ENCODE results near the gene PLXNA4.

The PLXNA4 gene

DNA sequence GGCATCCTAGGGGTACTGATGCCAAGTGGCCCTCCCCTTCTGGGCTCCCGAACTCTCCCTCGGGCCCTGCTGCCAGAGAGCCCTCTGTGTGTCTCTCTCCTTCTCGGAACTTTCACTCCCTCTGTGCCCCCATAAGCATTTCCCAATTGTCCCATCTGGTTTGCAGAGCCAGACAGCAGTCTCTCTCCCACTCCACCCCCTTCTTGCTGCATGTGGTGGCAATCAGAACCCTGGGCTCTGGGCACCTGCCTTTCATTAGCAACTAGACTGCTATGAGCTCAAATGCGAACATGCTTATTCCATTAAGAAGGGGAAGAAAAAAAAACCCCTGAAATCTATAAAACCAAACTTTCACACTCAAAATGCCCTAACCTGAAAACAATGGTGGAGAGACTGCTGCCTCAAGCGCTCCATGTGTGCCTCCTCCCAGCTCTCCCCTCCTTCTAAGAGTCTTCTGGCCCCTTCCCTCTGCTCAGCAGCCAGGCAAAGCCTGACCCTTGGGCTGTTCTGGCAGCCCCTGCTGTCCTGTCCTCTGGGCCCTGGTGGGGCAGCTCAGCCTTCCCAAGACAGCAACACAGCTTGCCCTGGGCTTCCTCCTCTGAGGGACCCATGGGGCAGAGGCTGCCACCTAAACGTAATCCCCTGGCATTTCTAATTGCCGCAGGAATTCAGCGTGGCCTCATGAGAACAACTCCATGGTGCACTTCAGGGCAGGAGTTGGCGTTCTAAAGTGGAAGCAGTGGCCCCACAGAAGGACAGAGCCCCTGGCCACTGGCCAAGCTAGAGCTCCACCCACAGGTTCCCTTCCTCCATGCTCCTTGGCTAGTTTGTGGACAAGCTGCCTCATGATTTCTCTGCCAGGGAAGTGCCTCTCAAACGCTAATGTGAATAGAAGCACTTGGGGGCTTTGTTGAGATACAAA, 415.4 kb downstream of the PLXNA4 start:
- no peak for DNase-seq
- no peak for TF ChIP-seq GATA1 (IDR thresholded peaks at IDR 0.05; ENCODE audit: low read depth, low read length)
- TF ChIP-seq POLR2A (IDR thresholded peaks at IDR 0.05; ENCODE audit: low read length): no peak

DNA sequence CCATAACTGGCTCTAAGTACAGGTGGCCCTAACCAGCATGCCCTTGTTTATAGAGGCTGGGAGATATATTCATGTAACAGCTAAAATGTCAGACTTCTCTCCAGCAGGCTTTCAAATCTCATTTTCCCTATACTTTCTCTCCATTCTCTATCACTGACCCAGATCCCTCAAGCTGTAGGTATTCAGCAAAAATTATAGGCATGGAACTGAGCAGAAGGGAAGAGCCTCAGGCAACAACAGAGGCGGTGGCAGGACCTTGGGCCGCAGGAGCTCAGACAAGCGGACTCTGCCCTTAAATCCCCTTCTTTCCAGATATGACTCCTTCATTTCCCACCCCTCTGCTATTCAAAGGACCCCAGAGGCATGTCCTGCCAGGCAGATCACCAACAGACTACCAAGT, 417.4 kb downstream of the PLXNA4 start:
- DNase-seq: no peak
- no peak for TF ChIP-seq POLR2A (IDR thresholded peaks at IDR 0.05; ENCODE audit: low read length)
- TF ChIP-seq GATA1 (IDR thresholded peaks at IDR 0.05; ENCODE audit: low read depth, low read length): no peak

DNA sequence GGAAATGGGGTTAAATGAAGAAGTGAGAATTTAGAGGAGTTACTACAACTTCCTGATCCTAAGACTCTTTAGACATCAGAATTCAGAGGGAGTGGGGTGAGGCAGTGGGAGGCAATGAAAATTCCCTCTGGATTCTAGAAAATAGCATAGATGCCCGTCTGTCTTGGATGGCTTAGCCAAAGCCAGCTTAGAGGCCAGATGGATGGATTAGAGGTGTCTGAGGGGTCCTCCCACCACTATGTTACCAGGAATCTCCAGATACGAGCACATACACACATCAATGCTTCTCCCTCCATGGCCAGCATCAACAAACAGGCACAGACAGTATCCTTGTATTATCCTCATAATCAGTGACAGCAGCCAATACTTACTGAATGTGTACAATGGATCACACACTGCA, 418.1 kb downstream of the PLXNA4 start:
- TF ChIP-seq GATA1 (IDR thresholded peaks at IDR 0.05; ENCODE audit: low read depth, low read length) (no peak), POLR2A (IDR thresholded peaks at IDR 0.05; ENCODE audit: low read length) (no peak)

DNA sequence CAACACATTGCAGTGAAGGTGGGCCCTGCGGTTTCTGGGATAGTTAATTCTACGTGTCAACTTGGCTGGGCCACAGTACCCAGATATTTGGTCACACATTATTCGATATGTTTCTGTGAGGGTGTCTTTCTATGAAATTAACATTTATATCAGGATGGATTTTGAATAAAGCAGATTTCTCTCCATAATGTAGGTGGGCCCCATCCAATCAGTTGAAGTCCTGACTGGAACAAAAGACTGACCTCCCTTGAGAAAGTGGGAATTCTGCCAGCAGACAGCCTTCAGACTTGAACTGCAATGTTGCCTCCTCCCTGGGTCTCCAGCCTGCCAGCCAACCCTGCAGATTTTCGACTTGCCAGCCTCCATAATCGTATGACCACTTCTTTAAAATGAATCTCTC, 420.6 kb downstream of the PLXNA4 start:
- DNase-seq: no peak
- TF ChIP-seq GATA1 (IDR thresholded peaks at IDR 0.05; ENCODE audit: low read depth, low read length) (no peak), POLR2A (IDR thresholded peaks at IDR 0.05; ENCODE audit: low read length) (no peak)

More for the DNA sequence above, 418.1 kb downstream of the PLXNA4 start:
- no peak for DNase-seq

DNA sequence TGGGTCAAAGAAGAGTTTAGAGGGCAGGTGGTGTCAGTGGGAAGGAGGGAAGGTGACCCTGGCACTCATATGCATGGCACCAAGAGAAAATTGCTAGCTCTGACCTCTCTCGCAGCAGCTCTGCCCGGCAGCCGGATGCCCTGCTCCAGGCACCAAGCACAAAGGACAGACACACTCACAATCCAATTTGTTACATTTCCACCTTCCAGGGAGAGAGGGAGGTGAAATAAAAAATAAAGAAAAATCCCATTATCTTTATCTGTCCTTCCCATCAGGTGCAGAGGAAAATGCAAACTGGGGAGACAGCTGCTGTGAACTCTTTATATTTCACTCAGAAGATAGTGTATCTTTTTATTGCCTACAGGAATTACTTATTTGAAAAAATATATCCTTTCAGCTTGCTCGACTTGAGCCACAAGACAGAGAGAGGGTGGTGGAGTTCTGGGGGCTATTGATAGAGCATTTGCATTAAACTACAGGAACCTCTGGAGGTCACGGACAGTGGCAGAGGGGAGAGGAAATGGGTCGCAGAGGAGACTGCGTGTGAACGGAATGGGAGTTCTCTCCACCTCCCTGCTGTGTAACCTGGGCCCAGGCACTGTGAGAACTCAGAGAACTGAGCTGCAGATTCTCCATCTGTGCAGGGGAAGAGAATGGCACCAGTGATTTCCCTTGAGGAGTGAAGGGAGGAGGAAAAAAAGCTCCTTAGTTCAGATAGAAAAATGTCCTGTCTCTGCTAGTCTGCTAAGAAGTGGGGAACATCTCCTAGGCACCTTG, 421.4 kb downstream of the PLXNA4 start:
- TF ChIP-seq POLR2A (IDR thresholded peaks at IDR 0.05; ENCODE audit: low read length) (no peak), GATA1 (IDR thresholded peaks at IDR 0.05; ENCODE audit: low read depth, low read length) (no peak)
- no peak for DNase-seq

DNA sequence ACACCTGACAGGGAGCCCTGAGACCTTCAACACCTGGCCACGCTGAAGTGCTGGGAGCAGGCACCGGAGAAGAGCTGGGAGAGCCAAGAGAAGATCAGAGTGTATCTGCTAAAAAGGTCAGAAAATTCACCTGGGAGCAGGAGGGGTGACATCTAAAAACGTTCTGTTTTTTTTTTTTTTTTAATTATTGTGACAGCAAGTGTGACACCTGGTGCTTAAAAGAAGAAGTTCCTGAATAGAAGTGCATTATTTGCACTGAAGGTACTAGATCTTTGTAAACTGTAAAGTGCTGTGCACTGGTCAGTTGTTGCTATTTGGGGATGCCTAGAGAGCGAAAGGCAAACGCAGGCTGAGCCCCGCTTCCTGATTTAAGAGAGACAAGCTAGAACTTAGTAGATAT, 422.0 kb downstream of the PLXNA4 start:
- no peak for TF ChIP-seq GATA1 (IDR thresholded peaks at IDR 0.05; ENCODE audit: low read depth, low read length)
- no peak for DNase-seq

DNA sequence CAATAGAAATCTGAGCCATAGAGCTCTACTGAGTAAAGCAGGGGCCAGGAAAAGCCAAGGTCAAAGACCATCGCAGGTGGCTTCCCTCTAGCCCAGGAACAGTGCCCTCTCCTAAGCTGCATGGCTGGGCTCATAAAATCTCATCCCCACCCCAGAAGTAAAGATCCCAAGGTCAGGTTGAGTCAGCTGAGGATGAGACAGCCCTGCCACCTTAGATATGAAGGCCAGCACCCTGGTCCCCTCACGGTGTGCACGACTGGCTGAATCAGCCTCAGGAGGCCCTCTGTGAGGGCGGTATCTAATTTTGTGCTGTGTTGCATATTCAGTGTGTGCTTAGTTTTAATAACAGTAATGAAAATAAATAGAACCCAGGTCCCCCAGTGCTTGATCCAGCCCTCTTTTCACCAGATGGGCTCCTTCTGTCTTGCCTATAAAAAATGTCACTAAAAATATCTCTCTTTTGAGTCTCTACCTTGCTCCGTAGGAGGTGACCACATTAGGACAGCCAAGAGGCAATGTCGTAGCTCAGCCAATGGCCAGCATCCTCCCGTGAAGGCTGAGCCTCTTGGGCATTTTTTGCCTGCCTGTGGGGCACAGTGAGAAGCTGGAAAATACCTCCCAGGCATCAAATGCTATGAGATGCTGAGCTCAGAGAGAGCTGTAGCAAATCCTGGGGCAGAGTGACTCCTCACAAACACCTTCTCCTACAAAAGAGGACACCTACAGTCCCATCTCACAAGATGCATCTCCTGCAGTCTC, 424.0 kb downstream of the PLXNA4 start:
- no peak for DNase-seq
- TF ChIP-seq GATA1 (IDR thresholded peaks at IDR 0.05; ENCODE audit: low read depth, low read length) (no peak), POLR2A (IDR thresholded peaks at IDR 0.05; ENCODE audit: low read length) (no peak)

DNA sequence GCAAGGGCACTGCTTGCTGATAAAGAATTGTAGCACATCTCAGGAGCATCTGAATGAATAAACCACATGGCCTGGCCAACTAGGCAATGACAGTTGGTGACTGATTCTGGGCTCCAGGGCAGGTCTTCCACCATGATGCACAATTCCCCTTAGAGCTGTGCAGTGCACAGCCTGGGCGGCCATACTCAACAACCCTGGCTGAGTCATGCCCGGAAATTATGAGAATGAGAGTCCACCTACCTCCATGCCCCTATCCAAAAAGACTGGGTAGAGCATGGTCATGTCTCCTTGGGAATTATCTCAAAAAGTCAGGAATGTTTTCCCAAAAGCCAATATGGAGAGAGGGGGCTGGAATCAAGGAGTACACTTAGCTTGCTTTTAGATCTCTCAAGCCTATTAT, 425.6 kb downstream of the PLXNA4 start:
- no peak for DNase-seq
- TF ChIP-seq GATA1 (IDR thresholded peaks at IDR 0.05; ENCODE audit: low read depth, low read length) (no peak), POLR2A (IDR thresholded peaks at IDR 0.05; ENCODE audit: low read length) (no peak)

DNA sequence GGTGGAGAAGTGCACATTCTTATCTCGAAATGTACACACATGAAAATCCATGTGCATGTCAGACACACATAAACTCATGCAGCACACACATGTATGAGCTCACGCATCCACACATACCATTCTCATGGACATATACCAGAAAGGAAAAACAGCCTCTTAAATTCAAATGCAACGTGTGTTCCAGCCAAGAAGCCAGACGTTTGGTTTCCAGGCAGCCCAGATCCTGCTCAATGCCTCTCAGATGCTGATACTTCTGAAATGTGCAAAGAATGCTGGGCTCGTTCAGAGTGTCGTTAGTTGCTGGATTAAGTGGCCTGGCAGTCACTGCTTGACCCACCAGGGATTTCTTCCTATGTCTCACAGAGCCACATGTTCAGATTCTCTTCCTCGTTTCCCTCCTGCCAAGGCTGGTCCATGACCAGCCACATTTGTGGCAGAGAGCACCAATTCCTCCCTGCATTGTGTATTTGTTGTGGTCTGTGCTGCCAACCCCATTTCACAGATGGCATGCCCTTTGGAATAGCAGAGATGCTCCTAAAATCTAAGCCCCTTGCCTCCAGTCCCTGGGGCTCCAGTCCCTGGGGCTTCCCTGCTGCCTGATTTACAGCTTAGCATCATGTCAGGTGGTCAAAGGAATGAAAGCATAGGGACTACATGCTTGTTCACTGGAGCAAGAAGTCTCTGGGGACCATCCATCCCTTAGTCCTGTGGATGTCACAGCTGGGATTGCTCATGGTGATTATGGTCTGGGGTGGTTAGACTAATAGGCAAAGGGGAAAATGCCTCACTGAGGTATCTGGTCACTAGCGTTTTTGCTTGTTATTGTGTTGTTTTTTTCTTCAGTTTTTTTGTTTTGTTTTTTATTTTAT, 426.6 kb downstream of the PLXNA4 start:
- DNase-seq: no peak

DNA sequence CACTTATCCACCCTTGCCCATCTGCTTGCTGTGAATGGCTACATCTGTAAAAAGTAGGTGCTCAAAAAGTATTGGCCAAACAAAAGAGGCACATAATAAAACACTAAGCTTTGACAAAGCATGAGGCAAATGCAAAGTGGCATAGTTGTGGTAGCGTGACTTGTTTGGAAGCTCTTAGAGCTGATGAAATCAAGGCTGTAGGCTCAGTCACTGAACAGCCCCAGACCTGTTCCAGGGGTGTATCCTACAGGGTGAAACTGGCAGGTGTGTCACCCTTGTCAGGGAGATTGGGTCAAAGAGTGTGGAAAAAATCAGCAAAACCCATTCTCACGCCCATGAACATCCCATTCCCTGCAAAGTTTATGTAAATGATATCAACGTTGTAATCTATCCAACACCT, 427.4 kb downstream of the PLXNA4 start:
- TF ChIP-seq POLR2A (IDR thresholded peaks at IDR 0.05; ENCODE audit: low read length) (no peak), GATA1 (IDR thresholded peaks at IDR 0.05; ENCODE audit: low read depth, low read length) (no peak)
- no peak for DNase-seq

More for the DNA sequence above, 426.6 kb downstream of the PLXNA4 start:
- no peak for TF ChIP-seq POLR2A (IDR thresholded peaks at IDR 0.05; ENCODE audit: low read length)
- TF ChIP-seq GATA1 (IDR thresholded peaks at IDR 0.05; ENCODE audit: low read depth, low read length): no peak

DNA sequence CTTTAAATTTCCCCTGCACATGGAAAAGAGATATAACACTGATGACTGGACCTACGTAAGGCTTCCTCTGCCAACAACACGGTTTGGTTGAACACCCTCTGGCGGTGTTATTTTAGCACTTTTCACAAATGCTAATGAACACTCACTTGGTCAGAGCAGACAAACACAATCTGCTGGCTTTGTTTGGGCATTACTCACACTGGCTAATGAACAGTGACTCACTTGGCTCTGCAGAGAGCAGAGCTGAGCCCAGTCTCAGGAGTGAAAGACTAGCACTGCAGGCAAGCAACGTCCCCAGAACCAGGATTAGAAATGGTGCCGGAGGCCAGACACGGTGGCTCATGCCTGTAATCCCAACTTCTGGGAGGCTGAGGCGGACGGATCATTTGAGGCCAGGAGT, 430.8 kb downstream of the PLXNA4 start:
- TF ChIP-seq GATA1 (IDR thresholded peaks at IDR 0.05; ENCODE audit: low read depth, low read length): no peak
- no peak for TF ChIP-seq POLR2A (IDR thresholded peaks at IDR 0.05; ENCODE audit: low read length)
- no peak for DNase-seq

DNA sequence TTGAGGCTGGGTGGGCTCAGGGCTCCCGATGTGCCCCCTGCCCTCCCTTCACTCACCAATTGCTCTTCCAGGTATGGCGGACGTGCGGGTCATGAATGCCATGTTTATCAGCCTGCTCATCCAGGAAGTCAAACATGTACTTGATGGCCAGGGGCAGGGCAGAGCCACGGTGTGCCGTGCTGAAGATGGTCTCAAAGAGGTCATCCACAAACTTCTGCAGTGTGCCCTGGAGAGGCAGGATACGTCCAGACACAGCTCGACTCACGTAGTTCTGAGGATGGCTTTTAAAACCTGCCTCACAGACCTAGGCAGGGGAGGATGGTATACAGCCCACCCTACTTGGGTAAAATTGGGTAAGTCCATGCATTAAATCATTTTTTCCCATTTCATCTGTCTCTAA, 431.2 kb downstream of the PLXNA4 start:
- TF ChIP-seq POLR2A (IDR thresholded peaks at IDR 0.05; ENCODE audit: low read length) (no peak), GATA1 (IDR thresholded peaks at IDR 0.05; ENCODE audit: low read depth, low read length) (no peak)

DNA sequence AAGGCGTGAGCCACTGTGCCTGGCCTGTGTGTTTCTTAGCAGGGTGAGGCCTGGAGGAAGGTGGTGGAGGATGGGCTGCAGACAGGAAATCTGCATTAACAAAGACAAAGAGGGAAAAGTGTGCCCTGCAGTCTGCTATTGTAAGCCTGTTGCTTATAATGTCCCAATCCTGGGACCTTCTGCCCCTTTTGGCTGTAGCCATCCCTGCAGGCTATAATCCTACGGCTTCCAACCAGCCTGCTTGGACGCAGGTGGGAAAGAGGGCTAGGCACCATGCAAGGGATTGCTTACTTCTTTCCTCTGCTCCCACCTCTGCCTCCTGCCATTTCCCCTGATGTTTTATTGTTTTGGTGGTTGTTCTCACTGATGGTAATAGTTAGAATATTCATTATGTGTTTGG, 434.3 kb downstream of the PLXNA4 start:
- no peak for DNase-seq
- TF ChIP-seq POLR2A (IDR thresholded peaks at IDR 0.05; ENCODE audit: low read length): no peak
- TF ChIP-seq GATA1 (IDR thresholded peaks at IDR 0.05; ENCODE audit: low read depth, low read length): no peak

More for the DNA sequence above, 431.2 kb downstream of the PLXNA4 start:
- no peak for DNase-seq

Data from erythroblast (primary cell).